K562 (cell line): Measurements from ENCODE around the gene ITGAD. TPM values are rescaled to one million over a fixed set of nuclear protein-coding genes. Genes with fewer than 3 reads are reported as not detected.

Experiments
- ATAC-seq: fragments of 200-7000 bp; cut with Tn5 transposase; 3 replicates; pipeline ENCODE4 v1.9.1; 2020; ENCODE audit warnings: moderate library complexity
- BruUV-seq: library from RNA; stranded (reverse); fragments of 400-500 nt; replicated peaks from 2 replicates; lab custom pipeline; 2021; lab: Mats Ljungman, UMichigan
- CTCF ChIA-PET: fragments of 300-600 bp; formaldehyde crosslinking; extraction: SDS; loops from one replicate; lab custom pipeline; 2021; ENCODE audit warnings: low intra/inter-chr PET ratio; lab: Yijun Ruan, JAX
- POLR2A ChIA-PET: fragments of 300-600, 350-650 bp; sonication (Branson Sonifier 250); formaldehyde crosslinking; extraction: SDS; loops from one replicate; lab custom pipeline; 2021; ENCODE audit warnings: antibody characterized with exemption, inconsistent platforms; lab: Yijun Ruan, JAX
- DNase-seq, 4 experiments: peaks; one replicate each; pipeline versions ENCODE4 v3.0.0 to v3.0.0-alpha.2; 2011 to 2018; ENCODE audit warnings: low spot score in 3 of 4, mixed read lengths in 3 of 4; ENCODE audit errors: extremely low read depth in 1 of 4
- FAIRE-seq: peaks from 2 replicates; lab custom pipeline; 2011; peaks lifted over from hg19 to GRCh38; lab: Jason Lieb, UNC
- H2AFZ ChIP-seq: 2 replicates; pipeline ENCODE4 v1.6.0; 2011; ENCODE audit warnings: low read depth, low read length, control low read depth, inconsistent platforms
- H3K27ac ChIP-seq: fragments of 200-600 bp; 3 replicates; pipeline ENCODE4 v1.8.0; 2011; ENCODE audit warnings: low read depth, mild to moderate bottlenecking, control low read depth, inconsistent platforms, low read length, moderate library complexity, mixed read lengths; ENCODE audit errors: extremely low read depth
- H3K27me3 ChIP-seq, 2 experiments: fragments of 300-600 bp in 1 of 2; 2 replicates in 1 of 2; 3 replicates in 1 of 2; pipeline versions ENCODE4 v1.6.0 to v1.8.0; 2011; ENCODE audit warnings: inconsistent platforms in 2 of 2, low read length in 2 of 2, mild to moderate bottlenecking in 1 of 2, mixed read lengths in 1 of 2, moderate library complexity in 1 of 2; ENCODE audit not compliant: control insufficient read depth in 2 of 2, insufficient read depth in 2 of 2
- H3K36me3 ChIP-seq: fragments of 300-600 bp; 3 replicates; pipeline ENCODE4 v1.8.0; 2011; ENCODE audit warnings: mild to moderate bottlenecking, low read length, inconsistent platforms; ENCODE audit not compliant: control insufficient read depth, insufficient read depth
- H3K4me1 ChIP-seq, 2 experiments: fragments of 200-600 bp in 1 of 2; replicated peaks in 1 of 2; 2 replicates in 1 of 2; 3 replicates in 1 of 2; pipeline versions ENCODE4 v1.5.1 to v1.8.0; 2011; ENCODE audit warnings: inconsistent platforms in 2 of 2, low read length in 2 of 2, mild to moderate bottlenecking in 1 of 2, mixed read lengths in 1 of 2, moderate library complexity in 1 of 2; ENCODE audit not compliant: control insufficient read depth in 2 of 2, insufficient read depth in 2 of 2
- H3K4me2 ChIP-seq: 2 replicates; pipeline ENCODE4 v1.6.1; 2011; ENCODE audit warnings: low read length, control low read depth, inconsistent platforms, mixed read lengths; ENCODE audit not compliant: insufficient read depth
- H3K4me3 ChIP-seq: fragments of 200-600 bp; sonication (generic), shearing (Covaris generic); 2 replicates; pipeline ENCODE4 v1.5.1; 2016; ENCODE audit warnings: control low read depth, inconsistent platforms
- H3K79me2 ChIP-seq: fragments of 200-600 bp; 3 replicates; pipeline ENCODE4 v1.8.0; 2011; ENCODE audit warnings: low read length, inconsistent platforms; ENCODE audit not compliant: control insufficient read depth, insufficient read depth
- H3K9ac ChIP-seq, 2 experiments: 2 replicates each; pipeline versions ENCODE4 v1.6.0 to v1.6.1; 2011; ENCODE audit warnings: low read depth in 2 of 2, low read length in 2 of 2, control low read depth in 1 of 2, inconsistent platforms in 1 of 2, mild to moderate bottlenecking in 1 of 2, mixed read lengths in 1 of 2; ENCODE audit not compliant: insufficient read depth in 1 of 2
- H3K9me1 ChIP-seq: one replicate; pipeline ENCODE4 v1.6.0; 2011; ENCODE audit warnings: inconsistent platforms, mild to moderate bottlenecking, low read length, moderate library complexity; ENCODE audit not compliant: control insufficient read depth, insufficient read depth
- H3K9me3 ChIP-seq: replicated peaks from 2 replicates; pipeline ENCODE4 v1.5.1; 2011; ENCODE audit warnings: low read depth, low read length, inconsistent platforms; ENCODE audit not compliant: control insufficient read depth, insufficient read depth
- H4K20me1 ChIP-seq: replicated peaks from 2 replicates; pipeline ENCODE4 v1.6.1; 2011; ENCODE audit warnings: low read length, inconsistent platforms, mixed read lengths; ENCODE audit not compliant: control insufficient read depth, insufficient read depth
- CGGBP1 ChIP-seq: fragments of 250-450 bp; sonication (Bioruptor Pico); IDR thresholded peaks from 2 replicates; pipeline ENCODE4 v1.9.0; 2021; ENCODE audit warnings: mild to moderate bottlenecking
- EP300 ChIP-seq: IDR thresholded peaks from 2 replicates; pipeline ENCODE4 v1.6.1; 2012; ENCODE audit warnings: low read length, improper control_type of control experiment
- HCFC1 ChIP-seq: IDR thresholded peaks from 2 replicates; pipeline ENCODE4 v1.6.1; 2012; ENCODE audit warnings: low read depth, low read length, improper control_type of control experiment
- KAT7 ChIP-seq: sonication (generic); formaldehyde crosslinking; IDR thresholded peaks from 2 replicates; pipeline ENCODE4 v1.8.0; 2022; ENCODE audit warnings: missing genetic modification reagents, mild to moderate bottlenecking, borderline replicate concordance
- MAFK ChIP-seq: IDR thresholded peaks from 2 replicates; pipeline ENCODE4 v1.6.1; 2011; ENCODE audit warnings: low read length, improper control_type of control experiment
- MTA3 ChIP-seq: fragments of 450-650 bp; formaldehyde crosslinking; IDR thresholded peaks from 2 replicates; pipeline ENCODE4 v1.6.1; 2017; ENCODE audit warnings: mild to moderate bottlenecking, borderline replicate concordance
- PRPF4 ChIP-seq: fragments of 200-400 bp; formaldehyde crosslinking; IDR thresholded peaks from one replicate; pipeline ENCODE4 v1.6.1; 2017; ENCODE audit warnings: low read length, low read depth, mild to moderate bottlenecking; ENCODE audit not compliant: insufficient read depth, poor library complexity, severe bottlenecking
- RAD51 ChIP-seq: fragments of 450-650 bp; IDR thresholded peaks from 2 replicates; pipeline ENCODE4 v1.7.1; 2016; ENCODE audit warnings: low read depth, mild to moderate bottlenecking, borderline replicate concordance
- SRF ChIP-seq, 2 experiments: fragments of 250-450, 450-650 bp in 1 of 2; sonication (Bioruptor Pico) in 1 of 2; sonication (generic) in 1 of 2; formaldehyde crosslinking; IDR thresholded peaks; 2 replicates each; pipeline versions ENCODE4 v1.5.0 to v1.5.1; 2020 to 2022; ENCODE audit warnings: mild to moderate bottlenecking in 1 of 2, missing genetic modification reagents in 1 of 2
- TEAD4 ChIP-seq, 2 experiments: sonication (generic) in 1 of 2; formaldehyde crosslinking in 1 of 2; IDR thresholded peaks; 2 replicates each; pipeline versions ENCODE4 v1.6.1 to v1.8.0; 2012 to 2022; ENCODE audit warnings: borderline replicate concordance in 1 of 2, inconsistent platforms in 1 of 2, low read length in 1 of 2, mild to moderate bottlenecking in 1 of 2, missing genetic modification reagents in 1 of 2
- ZC3H4 ChIP-seq: sonication (generic); formaldehyde crosslinking; IDR thresholded peaks from 2 replicates; pipeline ENCODE4 v1.9.0; 2021; ENCODE audit warnings: missing genetic modification reagents, borderline replicate concordance
- ZNF212 ChIP-seq: fragments of 450-650 bp; formaldehyde crosslinking; IDR thresholded peaks from 2 replicates; pipeline ENCODE4 v1.4.0; 2020; ENCODE audit warnings: mild to moderate bottlenecking
- ZNF551 ChIP-seq: fragments of 250-450 bp; sonication (Bioruptor Pico); IDR thresholded peaks from 2 replicates; pipeline ENCODE4 v1.5.0; 2021; ENCODE audit warnings: mild to moderate bottlenecking, moderate library complexity
- ZNF592 ChIP-seq: fragments of 450-650 bp; IDR thresholded peaks from 2 replicates; pipeline ENCODE4 v1.6.1; 2017; ENCODE audit warnings: antibody characterized with exemption, mild to moderate bottlenecking
- ZNF77 ChIP-seq: fragments of 250-450 bp; sonication (Bioruptor Pico); IDR thresholded peaks from 2 replicates; pipeline ENCODE4 v1.5.0; 2020
- WGBS: fragments of 100-300 bp; shearing (Covaris generic); methylation state at CpG from one replicate; pipeline ENCODE4 v1.1.6; 2016; ENCODE audit warnings: low coverage, mixed read lengths; ENCODE audit not compliant: insufficient coverage; ENCODE audit errors: missing lambda C conversion rate; 5-methylcytosine and 5-hydroxymethylcytosine counted together
- in situ Hi-C: fragments of 300-500 bp; cut with MboI; formaldehyde crosslinking; loops from 4 replicates; pipeline ENCODE4 v1.15.0; 2018; ENCODE audit warnings: inconsistent platforms, mixed read lengths
- intact Hi-C: fragments of 100-400 bp; cut with micrococcal nuclease; formaldehyde crosslinking; loops from 2 replicates; pipeline ENCODE4 v1.14.2; 2022
- polyA plus RNA-seq, 8 experiments: library from polyadenylated mRNA; depleted of rRNA in 4 of 8; stranded (reverse) in 5 of 8; unstranded in 3 of 8; fragments of >200 nt; fragmentation: Nextera tagmentation in 2 of 8; fragmentation: Illumina TruSeq in 1 of 8; extraction: Ambion mirVana in 2 of 8; extraction: Trizol in 1 of 8; gene quantifications; 2 replicates each; pipeline versions ENCODE4 v1.2.1 to v1.2.3, GENCODE V29; 2011 to 2014; ENCODE audit warnings: inconsistent platforms in 1 of 8, missing spikeins in 1 of 8
- total RNA-seq, 7 experiments: library from RNA; depleted of rRNA in 6 of 7; stranded (reverse); fragments of >200 nt in 6 of 7; fragmentation: Illumina TruSeq in 2 of 7; extraction: Trizol in 2 of 7; gene quantifications; 2 replicates each; pipeline versions ENCODE4 v1.2.1 to v1.2.3, GENCODE V29; 2011 to 2021; ENCODE audit warnings: low replicate concordance in 1 of 7

The ITGAD gene
- total and polyA plus RNA-seq, 9 of the 15 experiments (the other 6 are each of a cell fraction or from before 2014, with no cell fraction given): not detected

- POLR2A ChIA-PET: no interaction called here
- FAIRE-seq: no peak
Measured at GRCh38 chr16:31344712-31345111, 48.4 kb upstream of the ITGAD start.

More at GRCh38 chr16:31344712-31345111, 48.4 kb upstream of the ITGAD start:
- no peak overlapping the region for H3K4me3 ChIP-seq
- H2AFZ ChIP-seq: no peak overlapping the region
- no peak overlapping the region for H3K4me2 ChIP-seq
- peaks cover 4% of the 10 kb centered on the region; the same call in 1 of the 2 replicates for H3K9me3 ChIP-seq
- no peak overlapping the region for H3K27ac ChIP-seq
- no peaks in the 10 kb centered on the region for H3K36me3 ChIP-seq
- no peak overlapping the region for H3K9ac ChIP-seq
- H3K4me1 ChIP-seq: no peaks in the 10 kb centered on the region; a peak in 1 of 5 replicates
- CTCF ChIA-PET: interaction anchor here (0.6 kb wide), 1 partner anchor 37 kb away, joined by 3 read pairs; no protein-coding TSS in a partner anchor
- TF ChIP-seq ZC3H4 (CRISPR knock-in tag): no peak
- TF ChIP-seq ZNF592: no peak
- no peak for TF ChIP-seq HCFC1
- TF ChIP-seq ZNF77 (CRISPR knock-in tag): no peak
- no peak for TF ChIP-seq EP300
- TF ChIP-seq CGGBP1 (CRISPR knock-in tag): no peak
- no peak for TF ChIP-seq MTA3
- no peak for TF ChIP-seq ZNF551 (CRISPR knock-in tag)
- no peak for TF ChIP-seq ZNF212 (CRISPR knock-in tag)
- TF ChIP-seq RAD51: no peak
- no peak for TF ChIP-seq PRPF4
- no peak for TF ChIP-seq KAT7 (CRISPR knock-in tag)
- no peak for TF ChIP-seq TEAD4 (IDR thresholded peaks at IDR 0.05; ENCODE audit: low read length)
- no peak for TF ChIP-seq TEAD4 (CRISPR knock-in tag; IDR thresholded peaks at IDR 0.05; ENCODE audit: borderline replicate concordance)
- no peak for TF ChIP-seq SRF (CRISPR knock-in tag; IDR thresholded peaks at IDR 0.05)
- TF ChIP-seq MAFK: no peak
- DNase-seq (no peak), ATAC-seq (no peak)
- no peaks in the 10 kb centered on the region for H3K79me2 ChIP-seq
- in situ Hi-C loops: no loop called here
- peaks cover 0 to 14% of the 10 kb centered on the region in 2 experiments; a peak in 2 of 5 replicates for H3K27me3 ChIP-seq
- H3K9me1 ChIP-seq: no peaks in the 10 kb centered on the region
- WGBS: 9% methylated on average over 9 of the region's 9 CpGs
- intact Hi-C loops: no loop called here
- no peaks in the 10 kb centered on the region for H4K20me1 ChIP-seq
- BruUV-seq: no TSS peak
